Skin of body (tissue), 2 donors: ENCODE data around the gene STYXL1. TPM values are rescaled to one million over a fixed set of nuclear protein-coding genes. Genes with fewer than 3 reads are reported as not detected.
"Not testable (repeated sequence)": the region's sequence is repeated elsewhere in the genome, so short reads cannot be mapped to it uniquely, and the experiment has no call there.

ENCODE experiments used
- DNase-seq: peaks from one replicate; lab custom pipeline; 2025; lab: John Stamatoyannopoulos, UW
- total RNA-seq: library from RNA; depleted of rRNA; stranded (reverse); fragments of >200 nt; gene quantifications from one replicate; pipeline ENCODE4 v1.2.3, GENCODE V29; 2014

The STYXL1 gene
- total RNA-seq, 1 donor from 2014 or later: 20.1 TPM

DNA sequence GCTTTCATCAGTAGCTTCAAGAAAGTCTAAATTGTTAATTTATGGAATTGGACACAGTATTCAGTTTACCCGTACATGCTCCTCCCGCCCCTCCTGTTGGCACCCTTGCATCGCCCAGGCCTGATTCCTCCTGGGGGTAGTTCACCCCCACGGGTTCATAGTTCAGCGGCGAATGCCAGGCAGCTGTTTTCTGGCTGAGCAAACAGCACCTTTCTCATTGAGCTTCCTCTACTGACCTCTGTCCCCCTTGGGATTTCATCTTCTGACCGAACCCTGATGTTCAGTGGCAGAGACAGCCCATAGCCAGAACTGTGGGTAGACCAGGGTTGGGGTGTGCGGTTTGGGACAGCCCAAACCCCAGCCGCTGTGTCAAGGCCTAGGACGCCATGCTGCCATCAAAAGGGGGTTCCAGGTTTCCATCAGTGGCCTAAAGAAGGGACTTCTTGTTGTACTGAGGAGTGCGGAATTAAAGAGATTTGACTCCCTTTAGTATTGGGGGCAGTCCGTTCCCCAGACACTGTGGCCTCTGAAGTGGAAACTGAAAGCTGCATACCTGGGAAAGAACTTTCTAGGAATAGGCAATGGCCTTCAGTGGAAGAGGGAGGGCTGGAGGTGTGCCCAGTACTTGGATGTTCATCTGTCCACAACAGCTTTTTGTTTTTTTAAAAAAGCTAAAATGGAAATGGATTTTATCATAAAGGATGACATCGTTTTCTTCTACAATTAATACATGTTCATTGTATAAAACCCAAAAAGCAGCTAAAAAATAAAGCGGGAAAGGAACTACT is 19.1 kb upstream of the STYXL1 start:
- DNase-seq: no peak

DNA sequence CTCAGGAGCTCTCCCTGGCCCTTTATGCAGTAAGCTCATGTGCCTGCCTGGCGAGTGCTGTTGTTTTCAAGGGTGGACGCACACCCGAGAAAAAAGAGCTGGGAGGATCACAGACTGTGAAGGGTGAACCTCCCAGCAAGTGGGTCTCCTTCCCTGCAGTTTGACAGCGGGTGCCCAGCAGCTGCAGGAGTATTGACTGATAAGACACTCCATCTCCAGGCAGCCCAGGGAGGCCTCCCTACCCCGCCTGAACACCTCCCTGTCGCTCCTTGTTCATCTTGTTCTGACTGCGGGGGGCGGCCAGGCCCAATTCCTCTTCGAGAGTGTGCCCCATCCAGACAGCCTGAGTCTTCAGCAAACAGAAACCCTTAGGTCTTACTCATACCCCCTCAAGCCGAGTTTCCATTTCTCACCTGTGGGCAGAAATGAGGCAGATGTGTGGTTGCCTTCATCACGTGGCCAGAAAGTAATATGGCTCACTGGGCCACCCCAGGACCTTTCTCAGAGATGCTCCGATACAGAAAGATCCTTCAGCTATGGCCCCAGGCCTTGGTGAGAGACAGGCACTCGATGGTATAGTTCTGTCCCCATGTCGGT is 17.3 kb upstream of the STYXL1 start:
- no peak for DNase-seq

DNA sequence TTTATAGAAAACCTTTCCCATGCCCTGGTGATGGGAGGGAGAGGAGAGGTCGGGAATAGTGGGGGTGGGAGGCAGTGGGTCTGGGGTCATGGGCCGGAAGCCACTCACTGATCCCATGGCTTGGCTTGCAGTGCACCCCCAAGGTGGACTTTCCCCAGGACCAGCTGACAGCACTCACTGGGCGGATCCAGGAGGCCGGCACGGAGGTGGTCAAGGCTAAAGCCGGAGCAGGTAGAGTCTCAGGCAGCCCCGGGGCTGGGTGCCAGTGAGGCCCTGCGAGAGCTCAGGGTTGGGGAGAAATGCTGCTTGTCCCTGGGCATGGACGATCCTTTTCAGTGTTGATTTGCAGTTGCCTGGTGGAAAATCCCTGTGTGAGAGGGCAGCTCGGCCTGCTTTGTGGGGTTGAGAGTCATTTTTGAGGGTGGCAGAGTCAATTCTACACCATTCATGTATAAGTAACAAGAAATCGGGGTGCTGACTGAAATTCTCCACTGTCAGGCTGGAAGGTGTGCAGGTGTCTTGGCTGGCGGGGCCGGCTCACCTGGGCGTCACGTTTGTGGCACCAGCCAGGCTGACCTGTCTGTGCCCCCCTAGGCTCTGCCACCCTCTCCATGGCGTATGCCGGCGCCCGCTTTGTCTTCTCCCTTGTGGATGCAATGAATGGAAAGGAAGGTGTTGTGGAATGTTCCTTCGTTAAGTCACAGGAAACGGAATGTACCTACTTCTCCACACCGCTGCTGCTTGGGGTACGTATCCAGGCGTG is 16.6 kb upstream of the STYXL1 start:
- no peak for DNase-seq

DNA sequence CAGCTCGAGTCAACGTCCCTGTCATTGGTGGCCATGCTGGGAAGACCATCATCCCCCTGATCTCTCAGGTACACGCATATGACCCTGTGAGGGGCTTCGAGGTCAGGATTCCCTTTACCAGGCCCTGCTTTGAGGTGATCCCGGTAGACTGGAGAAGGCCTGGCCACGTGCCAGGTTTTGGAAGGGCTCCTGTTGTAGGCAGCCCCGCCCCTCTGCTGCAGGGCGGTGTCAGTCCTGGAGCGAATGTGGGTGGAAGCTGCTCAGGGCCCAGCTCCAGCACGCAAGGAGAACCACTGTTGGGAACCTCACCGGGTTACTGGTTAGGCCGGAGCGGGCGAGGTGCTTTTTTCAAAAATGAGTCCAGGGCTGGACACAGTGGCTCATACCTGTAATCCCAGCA is 15.7 kb upstream of the STYXL1 start:
- DNase-seq: no peak

DNA sequence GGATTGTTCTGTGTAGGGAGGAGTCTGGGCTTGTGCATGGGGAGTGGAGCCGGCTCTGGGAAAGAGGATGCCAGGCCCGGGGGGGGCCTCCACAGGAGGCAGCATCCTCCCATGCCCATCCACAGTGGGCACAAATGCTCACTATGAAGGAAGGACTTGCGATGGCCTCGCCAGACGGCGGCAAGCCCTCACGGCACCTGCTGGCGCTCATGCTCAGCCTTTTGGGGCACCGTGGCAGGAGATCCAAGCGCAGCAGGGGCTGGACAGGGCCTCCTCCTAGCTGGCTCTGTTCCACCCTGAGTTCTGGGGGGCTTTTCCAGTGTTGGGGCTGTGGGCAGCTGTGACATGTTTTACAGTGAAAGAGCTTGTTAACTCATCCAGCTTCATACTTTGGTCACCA is 15.3 kb upstream of the STYXL1 start:
- no peak for DNase-seq

DNA sequence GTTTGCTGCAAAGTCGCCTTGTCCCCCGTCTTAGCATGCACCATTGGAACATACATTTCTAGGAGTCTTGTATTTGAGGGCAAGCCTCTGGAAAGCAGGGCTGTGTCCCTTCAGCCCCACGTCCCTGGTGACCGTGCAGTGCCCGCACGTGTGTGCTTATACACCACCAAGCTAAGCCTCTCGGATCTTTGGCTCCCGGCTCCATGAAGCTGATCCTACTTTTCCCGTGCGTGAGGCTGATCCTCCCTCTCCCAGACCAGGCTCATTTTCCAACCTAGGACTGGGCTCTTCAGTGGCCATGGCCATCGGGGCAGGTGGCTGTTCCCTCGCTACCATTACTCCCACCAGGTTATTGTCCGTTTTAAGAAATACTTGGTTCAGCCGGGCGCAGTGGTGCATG is 14.5 kb upstream of the STYXL1 start:
- DNase-seq: no peak

DNA sequence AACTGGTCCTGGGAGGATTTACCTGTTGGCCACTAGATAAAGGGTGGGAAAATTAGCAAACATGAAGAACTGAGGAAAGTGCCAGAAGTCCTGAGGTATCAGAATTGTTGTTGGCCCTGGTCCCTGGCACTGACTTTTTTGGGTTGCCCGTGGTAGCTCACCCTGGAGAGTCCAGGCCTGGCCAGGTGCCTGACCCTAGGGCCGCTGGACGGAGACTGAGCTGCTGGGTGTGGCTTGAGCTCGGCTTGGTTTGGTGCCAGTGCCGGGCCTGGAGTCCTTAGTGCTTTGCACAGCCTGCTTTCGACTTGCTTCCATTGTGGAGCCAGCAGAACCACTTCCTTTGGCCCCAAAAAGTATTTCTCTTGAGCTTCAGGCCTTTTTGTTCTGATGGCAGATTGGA is 13.0 kb upstream of the STYXL1 start:
- no peak for DNase-seq

DNA sequence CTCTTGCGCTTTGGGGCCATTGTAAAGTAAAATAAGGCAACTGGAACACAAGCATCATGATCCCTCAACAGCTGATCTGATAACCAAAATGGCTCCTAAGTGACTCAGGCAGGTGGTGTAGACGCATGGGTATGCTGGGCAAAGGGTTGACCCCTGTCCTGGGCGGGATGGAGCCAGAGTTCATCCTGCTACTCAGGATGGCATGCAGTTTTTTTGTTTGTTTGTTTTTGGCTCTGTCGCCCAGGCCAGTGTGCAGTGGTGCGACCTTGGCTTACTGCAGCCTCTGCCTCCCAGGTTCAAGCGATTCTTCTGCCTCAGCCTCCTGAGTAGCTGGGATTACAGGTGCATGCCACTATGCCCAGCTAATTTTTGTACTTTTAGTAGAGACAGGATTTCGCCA is 10.9 kb upstream of the STYXL1 start:
- not testable (repeated sequence) for DNase-seq

DNA sequence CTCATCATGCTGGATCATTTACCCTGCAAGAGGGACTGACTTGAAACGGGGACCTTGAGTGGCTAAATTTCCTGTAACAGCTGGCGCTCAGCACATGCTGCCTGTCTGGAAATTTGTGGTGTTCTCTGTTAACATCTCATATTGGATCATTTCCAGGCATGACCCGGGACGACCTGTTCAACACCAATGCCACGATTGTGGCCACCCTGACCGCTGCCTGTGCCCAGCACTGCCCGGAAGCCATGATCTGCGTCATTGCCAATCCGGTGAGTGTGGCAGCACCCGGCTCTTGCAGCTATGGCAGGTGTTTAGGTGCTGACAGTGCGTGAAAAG is 10.0 kb upstream of the STYXL1 start:
- no peak for DNase-seq

DNA sequence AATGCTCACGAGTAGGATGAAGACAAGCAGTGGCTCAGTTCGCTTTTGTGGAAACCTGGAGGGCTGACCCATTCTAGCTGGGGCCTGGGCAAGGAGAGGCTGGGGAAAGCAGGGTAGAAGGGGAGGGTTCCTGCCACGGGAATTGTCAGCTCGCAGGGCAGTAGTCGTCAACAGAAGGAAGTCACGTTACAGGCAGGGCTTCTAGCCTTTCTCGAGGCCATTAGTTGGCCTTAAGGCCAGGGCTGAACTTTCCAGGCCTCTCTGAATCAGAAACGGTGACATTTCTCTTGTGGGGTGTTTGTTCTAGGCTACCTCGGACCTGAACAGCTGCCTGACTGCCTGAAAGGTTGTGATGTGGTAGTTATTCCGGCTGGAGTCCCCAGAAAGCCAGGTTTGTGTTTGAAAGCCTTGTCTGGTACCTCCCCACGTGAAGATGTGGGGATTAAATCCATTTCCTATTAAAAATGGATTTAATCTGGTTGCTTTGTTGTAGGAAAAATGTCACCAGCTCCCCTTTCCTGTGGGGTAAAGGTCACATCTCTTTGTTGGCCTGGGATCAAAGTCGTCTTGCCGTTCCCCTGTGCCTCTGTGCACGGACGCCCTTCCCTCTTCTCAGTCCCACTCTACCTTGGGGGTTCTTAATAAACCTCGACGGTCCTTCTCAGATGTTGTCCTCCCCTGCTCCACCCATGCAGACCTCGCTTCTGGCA is 9.5 kb upstream of the STYXL1 start:
- DNase-seq: no peak

DNA sequence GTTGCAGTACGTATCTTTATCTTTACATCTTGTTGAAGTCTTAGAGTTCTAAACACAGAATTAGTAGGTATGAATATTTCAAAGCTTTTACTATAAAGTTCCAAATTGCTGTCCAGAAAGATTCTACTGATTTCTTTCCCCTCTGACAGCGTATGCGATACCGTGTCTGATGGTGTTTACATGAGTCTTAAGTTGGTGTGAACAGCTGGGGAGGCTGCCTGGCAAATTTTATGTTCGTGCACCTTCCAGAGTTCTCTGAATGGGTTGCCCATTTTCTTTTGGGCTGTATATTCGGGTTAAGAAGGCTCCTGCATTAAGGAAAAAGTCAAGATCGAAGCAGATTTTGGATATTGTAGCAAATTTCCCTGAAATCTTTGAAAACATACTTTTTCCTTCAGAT is 8.4 kb upstream of the STYXL1 start:
- DNase-seq: no peak

DNA sequence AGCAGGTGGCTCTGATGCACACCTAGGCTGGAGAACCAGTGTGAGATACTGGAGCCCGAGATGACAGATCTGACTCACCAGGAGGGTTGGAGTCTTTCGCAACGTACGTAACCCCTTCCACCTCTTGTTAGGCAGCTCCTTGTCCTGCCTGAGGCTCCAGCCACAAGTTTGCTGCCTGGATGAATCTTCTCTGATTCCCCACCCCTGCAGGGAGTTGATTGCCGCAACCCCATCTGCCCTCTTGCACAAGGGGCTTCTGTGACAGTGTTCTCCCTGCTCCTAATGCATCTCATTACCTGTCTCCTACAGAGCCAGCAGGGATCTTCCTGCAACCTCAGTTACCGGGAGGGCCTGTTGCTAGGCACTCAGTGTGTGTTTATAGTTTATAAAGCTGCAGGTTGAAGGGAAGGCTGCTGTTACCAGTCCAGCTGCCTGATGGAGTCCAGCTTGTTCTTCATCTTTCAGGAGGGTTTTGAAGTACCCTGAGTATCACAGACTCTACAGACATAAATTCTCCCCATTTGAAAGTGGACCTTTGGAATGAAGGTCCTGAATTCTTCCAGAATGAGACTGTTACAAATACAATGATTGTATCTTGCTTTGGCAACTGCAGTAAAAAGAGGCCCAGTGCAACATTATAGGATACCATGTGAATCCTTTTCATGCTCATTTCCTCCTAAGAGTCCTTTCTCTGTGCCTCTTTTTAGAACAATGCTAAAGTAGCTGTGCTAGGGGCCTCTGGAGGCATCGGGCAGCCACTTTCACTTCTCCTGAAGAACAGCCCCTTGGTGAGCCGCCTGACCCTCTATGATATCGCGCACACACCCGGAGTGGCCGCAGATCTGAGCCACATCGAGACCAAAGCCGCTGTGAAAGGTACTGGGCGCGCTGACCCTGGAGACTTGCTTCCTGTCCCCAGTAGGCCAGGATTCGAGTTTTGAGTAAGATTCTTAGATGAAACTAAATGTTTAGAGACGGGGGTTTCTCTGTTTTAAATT is 6.6 kb upstream of the STYXL1 start:
- DNase-seq: no peak

DNA sequence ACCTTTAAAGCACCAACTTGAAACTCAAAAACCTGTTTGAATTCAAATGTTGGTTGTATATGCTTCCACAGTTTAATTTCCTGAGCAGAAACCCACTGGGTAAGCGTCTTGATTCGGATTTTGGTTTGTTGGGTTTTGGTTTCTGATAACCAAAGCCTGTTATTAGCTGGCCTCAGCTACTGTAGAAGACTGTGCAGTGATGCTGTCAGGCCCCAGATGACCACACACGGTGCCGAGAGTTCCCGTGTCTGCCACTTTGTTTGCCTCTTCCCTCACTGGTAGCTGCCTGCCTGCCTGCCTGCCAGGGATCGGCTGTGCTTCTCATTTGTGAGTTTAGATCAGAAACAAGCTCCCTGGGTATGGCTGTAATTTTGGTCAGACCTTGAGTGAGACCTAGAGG is 5.7 kb upstream of the STYXL1 start:
- DNase-seq: no peak

DNA sequence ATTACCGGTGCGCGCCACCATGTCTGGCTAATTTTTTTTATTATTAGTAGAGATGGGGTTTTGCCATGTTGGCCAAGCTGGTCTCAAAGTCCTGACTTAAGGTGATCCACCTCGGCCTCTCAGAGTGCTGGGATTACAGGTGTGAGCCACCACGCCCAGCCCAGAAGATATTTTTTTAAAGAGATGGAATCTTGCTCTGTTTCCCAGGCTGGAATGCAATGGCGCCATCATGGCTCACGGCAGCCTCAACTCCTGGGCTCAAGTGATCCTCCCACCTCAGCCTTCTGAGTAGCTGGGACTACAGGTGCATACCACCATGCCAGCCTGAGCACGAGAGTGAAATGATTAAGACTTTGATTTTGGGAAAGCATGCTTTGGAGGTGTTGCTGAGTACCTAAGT is 4.9 kb upstream of the STYXL1 start:
- not testable (repeated sequence) for DNase-seq

DNA sequence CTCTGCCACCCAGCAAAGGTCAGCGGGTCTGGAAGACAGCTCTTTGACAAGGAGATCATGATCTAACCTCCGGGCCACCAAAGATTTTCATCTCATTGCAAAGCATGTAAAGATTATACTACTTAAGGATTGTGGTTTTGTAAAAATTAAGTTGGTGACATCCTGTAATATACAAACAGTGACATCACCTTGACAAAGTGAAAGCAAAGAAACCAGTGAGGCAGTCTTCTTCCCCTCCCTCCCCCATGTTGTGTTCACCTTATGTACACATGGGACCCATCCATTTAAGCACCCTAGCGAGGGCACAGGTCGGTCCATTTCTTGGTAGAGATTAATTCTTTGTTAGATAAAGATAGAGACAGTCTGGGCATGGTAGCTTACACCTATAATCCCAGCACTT is 4.0 kb upstream of the STYXL1 start:
- DNase-seq: no peak

DNA sequence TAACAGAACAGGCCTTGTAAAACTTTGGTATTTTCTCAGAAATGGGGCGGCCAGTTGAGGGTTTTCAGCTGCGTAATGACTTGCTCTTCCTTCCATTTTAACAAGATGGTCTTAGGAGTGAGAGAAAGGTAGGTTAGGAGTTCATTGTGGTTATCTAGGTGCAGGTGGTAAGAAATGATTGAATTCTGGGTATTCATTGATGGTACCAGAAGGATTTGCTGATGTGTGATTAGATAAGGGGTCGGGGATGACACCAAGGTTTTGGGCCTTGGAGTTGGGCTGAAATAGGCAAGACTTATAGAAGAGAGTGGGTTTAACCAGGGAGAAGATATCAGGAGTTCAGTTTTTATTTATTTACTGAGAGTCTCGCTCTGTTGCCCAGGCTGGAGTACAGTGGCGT is 2.7 kb upstream of the STYXL1 start:
- no peak for DNase-seq

DNA sequence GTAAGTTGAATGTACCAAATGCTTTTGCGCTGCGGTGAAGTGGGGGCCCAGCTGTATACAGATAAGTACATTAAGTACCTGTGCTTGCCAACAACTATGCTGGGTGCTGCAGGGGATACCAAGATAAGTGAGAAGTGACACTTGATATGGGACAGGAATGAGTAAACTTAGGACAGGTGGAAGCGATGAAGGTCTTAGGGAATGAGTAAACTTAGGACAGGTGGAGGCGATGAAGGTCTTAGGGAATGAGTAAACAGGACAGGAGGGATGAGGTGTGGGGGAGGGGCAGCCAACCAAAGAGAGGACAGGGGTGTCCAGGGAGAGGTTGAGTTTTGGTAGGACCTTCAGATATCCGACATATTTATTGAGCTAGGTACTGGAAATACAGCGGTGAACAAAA is 1.5 kb upstream of the STYXL1 start:
- DNase-seq: no peak

DNA sequence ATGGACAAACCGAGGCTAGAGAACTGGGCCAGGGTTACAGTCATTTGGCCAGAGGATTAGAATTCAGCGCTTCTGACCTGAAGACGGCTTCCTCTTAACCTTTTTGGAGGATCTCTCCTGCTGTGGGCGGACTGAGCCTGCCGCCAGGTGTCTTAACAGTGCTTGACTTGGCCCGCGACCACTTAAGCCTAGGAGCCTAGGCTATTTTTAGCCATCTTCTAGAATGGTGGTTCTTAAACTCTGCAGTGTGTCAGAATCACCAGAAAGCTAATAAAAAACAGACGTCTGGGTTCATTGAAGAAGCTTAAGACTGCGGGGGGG is 828 bp upstream of the STYXL1 start:
- peak; percentile 18 for DNase-seq

DNA sequence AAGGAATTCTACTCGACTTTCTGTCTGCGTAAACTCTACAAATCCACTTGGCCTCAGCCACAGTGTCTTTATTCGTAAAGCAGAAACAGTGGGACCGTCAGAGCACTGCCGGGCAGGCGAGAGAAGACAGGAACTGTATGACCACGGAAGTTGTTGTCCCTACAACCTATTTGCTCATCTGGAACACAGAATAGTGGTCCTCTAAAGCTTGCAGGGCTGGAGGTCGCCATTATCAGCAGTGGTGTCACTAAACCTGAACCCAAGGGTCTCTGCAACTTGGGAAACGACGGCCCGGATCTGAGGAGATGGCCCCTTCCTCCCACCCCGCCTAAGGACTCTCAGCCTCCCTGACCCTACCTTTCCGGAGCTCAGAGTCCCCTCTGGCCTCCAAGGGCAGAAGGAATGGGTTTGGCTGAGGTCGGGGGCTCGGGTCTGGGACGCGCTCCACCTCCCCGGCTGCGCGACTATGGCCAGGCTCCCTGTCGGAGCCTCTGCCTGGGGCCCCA is 442 bp downstream of the STYXL1 start:
- no peak for DNase-seq

DNA sequence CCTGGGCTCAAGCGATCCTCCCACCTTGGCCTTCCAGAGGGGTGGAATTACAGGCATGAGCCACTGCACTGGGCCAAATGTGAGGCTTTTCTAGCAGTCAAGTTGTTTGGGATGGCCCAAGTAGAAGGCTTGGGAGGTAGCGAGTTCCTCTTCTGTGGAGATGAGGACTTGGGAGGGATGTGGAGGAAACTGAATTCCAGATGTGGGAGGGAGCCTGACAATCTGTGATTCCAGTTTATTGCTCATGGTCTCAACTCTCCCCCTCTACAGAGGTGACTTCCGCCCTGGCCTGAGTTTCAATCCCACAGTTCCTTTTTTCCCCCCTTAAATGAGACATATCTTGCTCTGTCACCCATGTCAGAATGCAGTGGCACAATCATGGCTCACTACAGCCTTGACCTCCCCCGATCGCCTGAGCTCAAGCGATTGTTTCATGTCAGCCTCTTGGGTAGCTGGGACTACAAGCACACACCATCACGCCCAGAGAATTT is 3.4 kb downstream of the STYXL1 start:
- DNase-seq: no peak

DNA sequence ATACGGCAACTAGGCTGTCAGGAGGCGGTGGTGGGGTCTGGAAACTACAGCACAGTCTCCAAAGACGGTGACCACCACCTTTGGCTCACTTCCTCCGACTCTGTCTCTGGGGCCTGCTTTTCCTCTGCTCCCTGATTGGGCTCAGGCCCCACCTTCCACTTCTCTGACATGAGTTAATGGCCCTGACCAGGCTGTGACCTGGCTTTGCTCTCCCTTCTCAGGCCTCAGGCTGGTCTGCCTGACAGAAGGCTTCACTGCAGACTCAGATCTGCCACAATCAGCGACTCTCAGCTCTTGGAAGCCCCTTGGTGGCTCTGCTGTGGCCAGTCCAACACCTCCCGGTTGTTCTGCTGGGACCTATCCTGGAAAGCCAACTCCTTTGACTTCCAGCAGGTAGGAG is 7.7 kb downstream of the STYXL1 start:
- no peak for DNase-seq
